BLaER1 (cell line): ENCODE data around the gene STK11.

Experiments
- H3K27ac ChIP-seq: shearing (Covaris generic); formaldehyde crosslinking; 2 replicates; pipeline ENCODE4 v1.8.1; 2022
- H3K27me3 ChIP-seq: shearing (Covaris generic); formaldehyde crosslinking; 2 replicates; pipeline ENCODE4 v1.8.1; 2022
- H3K36me3 ChIP-seq: shearing (Covaris generic); formaldehyde crosslinking; 2 replicates; pipeline ENCODE4 v1.8.1; 2022
- H3K4me1 ChIP-seq: shearing (Covaris generic); formaldehyde crosslinking; 2 replicates; pipeline ENCODE4 v1.8.1; 2022
- H3K4me2 ChIP-seq: shearing (Covaris generic); formaldehyde crosslinking; 2 replicates; pipeline ENCODE4 v1.8.1; 2022
- H3K4me3 ChIP-seq: shearing (Covaris generic); formaldehyde crosslinking; 2 replicates; pipeline ENCODE4 v1.8.1; 2022
- H3K9ac ChIP-seq: shearing (Covaris generic); formaldehyde crosslinking; 2 replicates; pipeline ENCODE4 v1.8.1; 2022
- H3K9me3 ChIP-seq: shearing (Covaris generic); formaldehyde crosslinking; 2 replicates; pipeline ENCODE4 v1.8.1; 2022
- H4K20me1 ChIP-seq: shearing (Covaris generic); formaldehyde crosslinking; 2 replicates; pipeline ENCODE4 v1.8.1; 2022
- Cebpa-rat ChIP-seq: shearing (Covaris generic); IDR thresholded peaks from 2 replicates; pipeline ENCODE4 v1.8.1; 2022

The STK11 gene

DNA sequence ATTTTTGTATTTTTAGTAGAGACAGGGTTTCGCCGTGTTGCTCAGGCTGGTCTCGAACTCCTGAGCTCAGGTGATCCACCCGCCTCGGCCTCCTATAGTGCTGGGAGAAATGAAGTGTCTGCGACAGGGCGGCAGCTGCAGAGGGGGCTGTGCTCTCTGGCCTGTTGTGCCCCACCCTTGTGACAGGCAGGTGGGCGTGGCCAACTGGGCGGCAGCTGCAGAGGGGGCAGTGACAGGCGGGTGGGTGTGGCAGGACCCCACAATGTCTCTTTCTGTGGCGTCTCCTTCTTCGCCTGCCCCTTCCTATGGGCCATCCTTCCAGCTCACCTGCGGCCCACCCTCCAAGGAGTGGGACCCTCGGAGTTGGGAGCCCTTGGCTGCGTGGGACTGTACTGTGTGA lies 11.8 kb downstream of the STK11 start:
- peaks cover 49% of the 10 kb centered on the region for H3K4me1 ChIP-seq
- H3K4me3 ChIP-seq, result no peak overlapping the region
- H4K20me1 ChIP-seq, result peaks cover 98% of the 10 kb centered on the region
- H3K9ac ChIP-seq, result no peak overlapping the region
- no peak for TF ChIP-seq Cebpa-rat
- no peak overlapping the region for H3K27ac ChIP-seq
- H3K36me3 ChIP-seq, result peaks cover 82% of the 10 kb centered on the region
- H3K9me3 ChIP-seq, result no peaks in the 10 kb centered on the region
- H3K4me2 ChIP-seq, result no peak overlapping the region
- no peaks in the 10 kb centered on the region for H3K27me3 ChIP-seq

GRCh38 chr19:1218751-1219567 lies 13.4 kb downstream of the STK11 start:
- no peak for TF ChIP-seq Cebpa-rat
- Histone ChIP-seq H3K27ac (peak overlapping the region; percentile 35; the same call in 1 of the 2 replicates), H3K36me3 (peaks cover 94% of the 10 kb centered on the region), H3K4me3 (no peak overlapping the region), H3K4me1 (peaks cover 41% of the 10 kb centered on the region), H3K27me3 (no peaks in the 10 kb centered on the region), H3K9ac (peak overlapping the region; percentile 34; the same call in 1 of the 2 replicates), H4K20me1 (peaks cover 98% of the 10 kb centered on the region), H3K4me2 (no peak overlapping the region), H3K9me3 (no peaks in the 10 kb centered on the region)

GRCh38 chr19:1219786-1220476 lies 14.4 kb downstream of the STK11 start:
- Histone ChIP-seq H3K4me1 (peaks cover 31% of the 10 kb centered on the region), H3K9me3 (no peaks in the 10 kb centered on the region), H3K36me3 (peaks cover 95% of the 10 kb centered on the region), H3K27ac (no peak overlapping the region), H3K4me3 (no peak overlapping the region), H4K20me1 (peaks cover 98% of the 10 kb centered on the region), H3K9ac (no peak overlapping the region), H3K4me2 (no peak overlapping the region), H3K27me3 (no peaks in the 10 kb centered on the region)
- no peak for TF ChIP-seq Cebpa-rat

DNA sequence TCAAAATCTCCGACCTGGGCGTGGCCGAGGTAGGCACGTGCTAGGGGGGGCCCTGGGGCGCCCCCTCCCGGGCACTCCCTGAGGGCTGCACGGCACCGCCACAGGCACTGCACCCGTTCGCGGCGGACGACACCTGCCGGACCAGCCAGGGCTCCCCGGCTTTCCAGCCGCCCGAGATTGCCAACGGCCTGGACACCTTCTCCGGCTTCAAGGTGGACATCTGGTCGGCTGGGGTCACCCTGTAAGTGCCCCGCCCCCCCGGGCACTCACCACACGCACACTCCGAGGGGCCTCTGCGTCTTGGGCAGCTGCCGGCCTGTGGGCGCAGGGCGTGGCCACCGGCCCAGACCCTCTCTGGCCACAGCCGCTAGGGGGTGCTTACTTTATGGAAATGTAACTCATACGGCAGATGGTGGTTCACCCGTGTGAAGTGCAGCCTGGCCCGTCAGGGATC lies 14.9 kb downstream of the STK11 start:
- no peaks in the 10 kb centered on the region for H3K27me3 ChIP-seq
- no peak overlapping the region for H3K9ac ChIP-seq
- peaks cover 95% of the 10 kb centered on the region for H3K36me3 ChIP-seq
- H4K20me1 ChIP-seq, result peaks cover 98% of the 10 kb centered on the region
- peaks cover 26% of the 10 kb centered on the region for H3K4me1 ChIP-seq
- H3K9me3 ChIP-seq, result no peaks in the 10 kb centered on the region
- H3K4me2 ChIP-seq, result no peak overlapping the region
- no peak overlapping the region for H3K4me3 ChIP-seq
- H3K27ac ChIP-seq, result no peak overlapping the region
- no peak for TF ChIP-seq Cebpa-rat

DNA sequence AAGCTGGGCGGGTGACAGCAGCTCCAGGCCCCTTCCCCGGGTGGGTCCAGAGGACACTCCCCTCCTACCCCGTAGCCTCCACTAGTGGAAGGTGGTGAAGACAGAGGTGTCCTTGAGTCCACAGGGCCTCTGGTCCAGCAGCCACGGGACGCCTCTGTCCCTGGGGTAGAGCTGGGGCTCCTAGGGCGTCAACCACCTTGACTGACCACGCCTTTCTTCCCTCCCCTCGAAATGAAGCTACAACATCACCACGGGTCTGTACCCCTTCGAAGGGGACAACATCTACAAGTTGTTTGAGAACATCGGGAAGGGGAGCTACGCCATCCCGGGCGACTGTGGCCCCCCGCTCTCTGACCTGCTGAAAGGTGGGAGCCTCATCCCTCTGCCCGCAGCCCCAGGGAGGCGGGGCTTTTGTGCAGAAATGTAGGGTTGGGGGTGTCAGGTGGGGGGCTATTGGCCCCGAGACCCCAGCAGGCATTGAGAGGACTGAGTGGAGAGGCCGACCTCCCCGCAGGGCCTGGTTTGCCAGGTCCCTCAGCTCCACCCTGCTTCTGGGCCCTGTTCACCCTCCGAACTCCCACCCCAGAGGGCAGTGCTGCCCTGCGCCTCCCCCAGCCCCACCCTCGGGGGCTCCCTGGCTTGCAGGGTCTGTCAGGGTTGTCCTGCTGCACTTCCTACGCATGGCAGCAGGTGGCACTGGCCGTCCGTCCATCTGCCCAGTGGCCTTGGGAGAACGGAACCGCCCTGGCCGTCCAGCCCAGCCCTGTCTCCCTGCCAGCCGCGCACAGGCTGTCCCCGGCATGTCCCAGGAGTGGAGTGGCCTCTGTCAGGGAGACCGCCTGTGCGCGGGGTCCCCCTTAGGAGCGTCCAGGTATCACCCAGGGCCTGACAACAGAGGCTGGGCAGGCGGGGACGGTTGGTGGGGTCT lies 15.7 kb downstream of the STK11 start:
- Histone ChIP-seq H3K36me3 (peaks cover 95% of the 10 kb centered on the region), H4K20me1 (peaks cover 98% of the 10 kb centered on the region), H3K27ac (no peak overlapping the region), H3K9ac (no peak overlapping the region), H3K4me3 (no peak overlapping the region), H3K9me3 (no peaks in the 10 kb centered on the region), H3K4me2 (no peak overlapping the region), H3K4me1 (peaks cover 24% of the 10 kb centered on the region), H3K27me3 (no peaks in the 10 kb centered on the region)
- no peak for TF ChIP-seq Cebpa-rat

GRCh38 chr19:1221904-1222255 lies 16.3 kb downstream of the STK11 start:
- no peak overlapping the region for H3K9ac ChIP-seq
- H3K36me3 ChIP-seq, result peaks cover 95% of the 10 kb centered on the region

DNA sequence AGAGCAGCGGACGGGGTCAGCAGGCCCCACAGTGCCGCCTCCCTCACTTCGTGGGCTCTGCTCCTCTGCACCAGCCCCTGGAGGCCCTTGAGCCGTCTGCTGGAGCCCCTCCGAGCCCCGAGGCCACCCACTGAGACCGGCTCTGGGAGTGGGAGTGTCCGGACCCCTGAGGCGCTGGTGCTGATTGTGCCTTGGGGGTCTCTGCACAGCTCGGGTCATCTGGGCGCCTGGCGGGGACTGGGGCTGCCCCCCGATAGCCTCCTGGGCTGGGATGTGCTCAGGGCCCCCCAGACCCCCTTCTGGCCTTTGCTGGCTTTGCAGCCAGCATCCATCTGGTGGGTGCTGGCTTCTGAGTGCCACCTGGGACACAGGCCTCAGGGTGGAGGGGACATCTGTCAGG lies 16.8 kb downstream of the STK11 start:
- peaks cover 95% of the 10 kb centered on the region for H3K36me3 ChIP-seq
- H3K4me1 ChIP-seq, result peaks cover 21% of the 10 kb centered on the region

More at GRCh38 chr19:1221904-1222255, 16.3 kb downstream of the STK11 start:
- Histone ChIP-seq H4K20me1 (peaks cover 98% of the 10 kb centered on the region), H3K4me2 (no peak overlapping the region), H3K9me3 (no peaks in the 10 kb centered on the region), H3K4me3 (no peak overlapping the region), H3K27ac (no peak overlapping the region), H3K4me1 (peaks cover 24% of the 10 kb centered on the region), H3K27me3 (no peaks in the 10 kb centered on the region)
- TF ChIP-seq Cebpa-rat, result no peak

GRCh38 chr19:1223018-1223855 lies 17.7 kb downstream of the STK11 start:
- Histone ChIP-seq H3K9ac (no peak overlapping the region), H3K27me3 (no peaks in the 10 kb centered on the region), H3K27ac (no peak overlapping the region), H3K4me1 (peaks cover 18% of the 10 kb centered on the region), H3K36me3 (peaks cover 97% of the 10 kb centered on the region), H3K9me3 (no peaks in the 10 kb centered on the region), H3K4me3 (no peak overlapping the region), H4K20me1 (peaks cover 96% of the 10 kb centered on the region), H3K4me2 (0 out of 2 replicates have a peak overlapping the region, but pooled peaks have one; percentile 14)
- no peak for TF ChIP-seq Cebpa-rat

More for the DNA sequence above, 16.8 kb downstream of the STK11 start:
- H3K27ac ChIP-seq, result no peak overlapping the region
- H3K4me3 ChIP-seq, result no peak overlapping the region
- peaks cover 98% of the 10 kb centered on the region for H4K20me1 ChIP-seq
- 0 out of 2 replicates have a peak overlapping the region, but pooled peaks have one; percentile 14 for H3K4me2 ChIP-seq
- no peaks in the 10 kb centered on the region for H3K9me3 ChIP-seq
- TF ChIP-seq Cebpa-rat, result no peak
- no peaks in the 10 kb centered on the region for H3K27me3 ChIP-seq
- H3K9ac ChIP-seq, result no peak overlapping the region
